ENCODE results near the gene PCNA. TPM values are rescaled to one million over a fixed set of nuclear protein-coding genes. Genes with fewer than 3 reads are reported as not detected.

PCNA gene
- total and polyA plus RNA-seq, 9 of the 15 experiments (the other 6 are each of a cell fraction or from before 2014, with no cell fraction given) = 213 to 390 (median 291) TPM

DNA sequence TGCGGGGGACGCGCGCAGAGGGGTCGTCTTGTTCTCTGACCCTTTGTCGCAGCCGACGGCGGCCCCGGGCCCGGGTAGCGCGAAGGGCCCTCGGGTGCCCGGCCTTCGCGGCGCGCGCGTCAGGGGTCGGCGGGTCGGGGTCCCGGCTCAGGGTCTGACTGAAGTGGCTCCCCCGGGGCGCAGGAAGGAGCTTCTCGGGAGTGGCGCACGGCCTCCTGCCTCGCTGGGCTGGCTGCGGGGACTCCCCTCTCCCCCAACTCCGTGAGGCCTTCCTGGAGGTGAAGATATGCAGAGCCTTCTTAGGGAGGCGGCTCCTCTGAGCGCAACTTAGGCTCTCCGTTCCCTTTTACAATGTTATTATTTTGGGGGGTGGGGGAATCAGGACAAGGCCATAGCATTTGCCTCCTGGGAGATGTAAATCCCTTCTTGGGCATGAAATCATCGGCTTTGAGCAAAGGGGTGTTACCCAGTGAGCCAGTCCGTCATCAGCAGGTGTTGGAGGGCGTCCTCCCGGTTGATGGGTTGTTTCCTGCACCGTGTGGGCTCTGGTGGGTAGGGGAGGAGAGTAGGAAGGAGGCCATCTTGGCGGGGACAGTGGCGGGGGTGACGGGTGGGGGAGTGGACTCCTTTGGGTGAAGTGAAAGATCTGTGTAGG, 7.6 kb upstream of the PCNA start:
- Histone ChIP-seq H2AFZ (ENCODE audit: low read depth, low read length) (peak overlapping the region; percentile 79), H3K9ac (ENCODE audit: insufficient read depth in 1 of 2, low read depth in 2 of 2, low read length in 2 of 2) (peak overlapping the region; percentile 72 to 92), H3K36me3 (ENCODE audit: control insufficient read depth, insufficient read depth, low read length) (no peaks in the 10 kb centered on the region), H3K4me1 (replicated peaks in 1 of 2; ENCODE audit: control insufficient read depth in 2 of 2, insufficient read depth in 2 of 2, low read length in 2 of 2) (peaks cover 8 to 21% of the 10 kb centered on the region in 2 experiments; a peak in 4 of 5 replicates), H3K79me2 (ENCODE audit: control insufficient read depth, insufficient read depth, low read length) (peaks cover 54% of the 10 kb centered on the region), H3K4me3 (peak overlapping the region; percentile 81), H4K20me1 (replicated peaks; ENCODE audit: control insufficient read depth, insufficient read depth, low read length) (no peaks in the 10 kb centered on the region), H3K9me1 (ENCODE audit: control insufficient read depth, insufficient read depth, low read length) (no peaks in the 10 kb centered on the region), H3K27me3 (ENCODE audit: control insufficient read depth in 2 of 2, insufficient read depth in 2 of 2, low read length in 2 of 2) (no peaks in the 10 kb centered on the region), H3K9me3 (replicated peaks; ENCODE audit: control insufficient read depth, insufficient read depth, low read depth, low read length) (no peaks in the 10 kb centered on the region), H3K4me2 (ENCODE audit: insufficient read depth, low read length) (peak overlapping the region; percentile 79), H3K27ac (ENCODE audit: extremely low read depth, low read depth, low read length) (peak overlapping the region; percentile 81)
- DNase-seq (ENCODE audit: extremely low read depth in 1 of 4, low spot score in 3 of 4) = peak in 3 of 4 experiments; percentile 25 to 53 (median 26)
- CTCF ChIA-PET (ENCODE audit: low intra/inter-chr PET ratio) = interaction anchor here (0.9 to 1.9 kb wide), 2 partner anchors 65 to 96 kb away, joined by 3 to 17 read pairs; no protein-coding TSS in a partner anchor
- in situ Hi-C loops (cut with MboI) = loop anchor here (5.0 kb wide), 1 partner anchor 65 kb away; no protein-coding TSS in a partner anchor
- under 1% methylated on average over 19 of the region's 44 CpGs for WGBS (ENCODE audit: insufficient coverage, low coverage, missing lambda C conversion rate)
- POLR2A ChIA-PET = interaction anchor here (0.9 to 1.9 kb wide), 5 partner anchors 8 to 61 kb away, joined by 3 to 8 read pairs (median 3); partner anchors contain the start of gene PCNA
- no peak for FAIRE-seq
- intact Hi-C loops (cut with micrococcal nuclease) = loop anchor here (10.0 kb wide), 1 partner anchor 317 kb away; no protein-coding TSS in a partner anchor
- BruUV-seq (replicated peaks) = no TSS peak
- peak; percentile 53 for ATAC-seq
- TF ChIP-seq SNRNP70 (optimal IDR thresholded peaks at IDR 0.05; ENCODE audit: low read depth, low read length) = no peak
- no peak for TF ChIP-seq ZNF766 (CRISPR knock-in tag; conservative IDR thresholded peaks at IDR 0.05)
- TF ChIP-seq GATAD2B (IDR thresholded peaks at IDR 0.05; ENCODE audit: borderline replicate concordance) = 0 out of 2 replicates have a peak, but pooled peaks have one; percentile 8
- TF ChIP-seq NFRKB (IDR thresholded peaks at IDR 0.05; ENCODE audit: low read depth) = 0 out of 2 replicates have a peak, but pooled peaks have one; percentile 38
- no peak for TF ChIP-seq SMAD1 (IDR thresholded peaks at IDR 0.05; ENCODE audit: low read depth, low read length, partially characterized antibody)
- TF ChIP-seq, protein P1, sequence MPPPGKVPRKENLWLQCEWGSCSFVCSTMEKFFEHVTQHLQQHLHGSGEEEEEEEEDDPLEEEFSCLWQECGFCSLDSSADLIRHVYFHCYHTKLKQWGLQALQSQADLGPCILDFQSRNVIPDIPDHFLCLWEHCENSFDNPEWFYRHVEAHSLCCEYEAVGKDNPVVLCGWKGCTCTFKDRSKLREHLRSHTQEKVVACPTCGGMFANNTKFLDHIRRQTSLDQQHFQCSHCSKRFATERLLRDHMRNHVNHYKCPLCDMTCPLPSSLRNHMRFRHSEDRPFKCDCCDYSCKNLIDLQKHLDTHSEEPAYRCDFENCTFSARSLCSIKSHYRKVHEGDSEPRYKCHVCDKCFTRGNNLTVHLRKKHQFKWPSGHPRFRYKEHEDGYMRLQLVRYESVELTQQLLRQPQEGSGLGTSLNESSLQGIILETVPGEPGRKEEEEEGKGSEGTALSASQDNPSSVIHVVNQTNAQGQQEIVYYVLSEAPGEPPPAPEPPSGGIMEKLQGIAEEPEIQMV (tag; conservative IDR thresholded peaks at IDR 0.05; ENCODE audit: low read depth) = no peak
- 0 out of 2 replicates have a peak, but pooled peaks have one; percentile 23 for TF ChIP-seq KAT7 (CRISPR knock-in tag; IDR thresholded peaks at IDR 0.05; ENCODE audit: borderline replicate concordance)
- no peak for TF ChIP-seq ZNF584 (CRISPR knock-in tag; IDR thresholded peaks at IDR 0.05; ENCODE audit: low read depth)
- no peak for TF ChIP-seq EZH2 (IDR thresholded peaks at IDR 0.05; ENCODE audit: borderline replicate concordance, low read depth, low read length)
- TF ChIP-seq PTTG1 (tag; IDR thresholded peaks at IDR 0.05; ENCODE audit: low read depth) = no peak
- no peak for TF ChIP-seq RFX1 (IDR thresholded peaks at IDR 0.05)
- TF ChIP-seq NONO (IDR thresholded peaks at IDR 0.05; ENCODE audit: low read depth in 2 of 2, low read length in 1 of 2) = peak in 1 of 2 experiments; percentile 32; a peak in 1 of 4 replicates
- TF ChIP-seq RBBP5 (IDR thresholded peaks at IDR 0.05; ENCODE audit: borderline replicate concordance, insufficient read depth, low read length, poor library complexity, severe bottlenecking) = peak; percentile 48

Measured in K562 (cell line).